NOMO-1 treated with DMSO at 0.1 percent for 48 hours (cell line): ENCODE measurements around the gene CCAR1.
"Not testable (repeated sequence)": the region's sequence is repeated elsewhere in the genome, so short reads cannot be mapped to it uniquely, and the experiment has no call there.

Experiments used
- DNase-seq: peaks from one replicate; lab custom pipeline; 2025; ENCODE audit not compliant: unreplicated experiment; lab: John Stamatoyannopoulos, UW

Gene CCAR1

GRCh38 chr10:68756766-68757165 lies 35.7 kb downstream of the CCAR1 start:
- no peak for DNase-seq

- no peak for DNase-seq
Observed at GRCh38 chr10:68759223-68759863, 38.3 kb downstream of the CCAR1 start.

GRCh38 chr10:68759967-68760366 lies 38.9 kb downstream of the CCAR1 start:
- DNase-seq, result no peak

GRCh38 chr10:68767407-68767806 lies 46.4 kb downstream of the CCAR1 start:
- not testable (repeated sequence) for DNase-seq

GRCh38 chr10:68781613-68782574 lies 60.9 kb downstream of the CCAR1 start:
- DNase-seq, result no peak

GRCh38 chr10:68784476-68784875 lies 63.4 kb downstream of the CCAR1 start:
- DNase-seq, result no peak

- no peak for DNase-seq
Observed at GRCh38 chr10:68787813-68788212, 66.8 kb downstream of the CCAR1 start.

GRCh38 chr10:68790476-68790875 lies 69.4 kb downstream of the CCAR1 start:
- no peak for DNase-seq

GRCh38 chr10:68792115-68792514 lies 71.1 kb downstream of the CCAR1 start:
- no peak for DNase-seq

GRCh38 chr10:68795886-68796532 lies 75.0 kb downstream of the CCAR1 start:
- no peak for DNase-seq

GRCh38 chr10:68796605-68797004 lies 75.6 kb downstream of the CCAR1 start:
- DNase-seq, result no peak

GRCh38 chr10:68800211-68800610 lies 79.2 kb downstream of the CCAR1 start:
- DNase-seq, result no peak

- no peak for DNase-seq
Observed at GRCh38 chr10:68804692-68805091, 83.7 kb downstream of the CCAR1 start.

- DNase-seq, result not testable (repeated sequence)
Observed at GRCh38 chr10:68810830-68811229, 89.8 kb downstream of the CCAR1 start.

GRCh38 chr10:68811314-68812009 lies 90.4 kb downstream of the CCAR1 start:
- no peak for DNase-seq

- no peak for DNase-seq
Observed at GRCh38 chr10:68812420-68812819, 91.4 kb downstream of the CCAR1 start.

- DNase-seq, result no peak
Observed at GRCh38 chr10:68813559-68813958, 92.5 kb downstream of the CCAR1 start.

- no peak for DNase-seq
Observed at GRCh38 chr10:68816796-68817412, 95.9 kb downstream of the CCAR1 start.

- not testable (repeated sequence) for DNase-seq
Observed at GRCh38 chr10:68820359-68820758, 99.3 kb downstream of the CCAR1 start.

GRCh38 chr10:68822626-68823025 lies 101.6 kb downstream of the CCAR1 start:
- not testable (repeated sequence) for DNase-seq
